Small intestine (tissue), 7 donors: Measurements from ENCODE around the gene DNAJC5. TPM values are rescaled to one million over a fixed set of nuclear protein-coding genes. Genes with fewer than 3 reads are reported as not detected.
A peak's percentile ranks its signal among the peaks of the same experiment; 100 is the strongest.

Experiments
- DNase-seq, 2 donors: peaks; one replicate each; pipeline versions ENCODE4 v3.0.0 to v3.0.0-alpha.2; 2013
- FAIRE-seq: peaks from 2 replicates; lab custom pipeline; 2012; peaks lifted over from hg19 to GRCh38; lab: Jason Lieb, UNC
- H3K27ac ChIP-seq, 3 donors: one replicate each; pipeline ENCODE4 v1.5.1; 2013; ENCODE audit warnings: low read length in 2 of 3, mild to moderate bottlenecking in 2 of 3, control low read depth in 1 of 3, inconsistent platforms in 1 of 3, low read depth in 1 of 3, moderate library complexity in 1 of 3
- H3K27me3 ChIP-seq, 3 donors: one replicate each; pipeline ENCODE4 v1.6.1; 2013; ENCODE audit warnings: low read length in 3 of 3, inconsistent platforms in 1 of 3; ENCODE audit not compliant: control insufficient read depth in 3 of 3, insufficient read depth in 3 of 3
- H3K36me3 ChIP-seq, 3 donors: one replicate each; pipeline ENCODE4 v1.6.1; 2013; ENCODE audit warnings: low read length in 3 of 3, inconsistent platforms in 1 of 3, low read depth in 1 of 3, mild to moderate bottlenecking in 1 of 3, moderate library complexity in 1 of 3; ENCODE audit not compliant: control insufficient read depth in 3 of 3, insufficient read depth in 2 of 3
- H3K4me1 ChIP-seq, 3 donors: one replicate each; pipeline ENCODE4 v1.6.1; 2013; ENCODE audit warnings: low read length in 2 of 3, inconsistent platforms in 1 of 3, low read depth in 1 of 3, mild to moderate bottlenecking in 1 of 3, moderate library complexity in 1 of 3; ENCODE audit not compliant: control insufficient read depth in 3 of 3, insufficient read depth in 2 of 3
- H3K4me3 ChIP-seq, 3 donors: one replicate each; pipeline ENCODE4 v1.5.1; 2013; ENCODE audit warnings: low read length in 3 of 3, control low read depth in 1 of 3, inconsistent platforms in 1 of 3, low read depth in 1 of 3, mild to moderate bottlenecking in 1 of 3, moderate library complexity in 1 of 3
- H3K9me3 ChIP-seq, 2 donors: one replicate each; pipeline ENCODE4 v1.6.1; 2013; ENCODE audit warnings: low read depth in 1 of 2, low read length in 1 of 2; ENCODE audit not compliant: control insufficient read depth in 2 of 2, insufficient read depth in 1 of 2
- WGBS, 3 donors: extraction: QIAGEN DNeasy Blood & Tissue Kit; methylation state at CpG; one replicate each; pipeline ENCODE4 v1.1.7; 2013; 5-methylcytosine and 5-hydroxymethylcytosine counted together
- polyA plus RNA-seq, 4 donors: library from polyadenylated mRNA; stranded (reverse) in 3 of 4; unstranded in 1 of 4; fragments of 200-250 nt in 3 of 4; fragments of 120-200 nt in 1 of 4; gene quantifications; one replicate each; pipeline versions ENCODE4 v1.2.1 to v1.2.3, GENCODE V29; 2013
- donor health status: healthy with polysubstance abuse.
- donor health status: control.
- donor health status: control.
- donor health status: Bipolar disorder and iron deficiency.
- donor health status: healthy.

The DNAJC5 gene
- polyA plus RNA-seq, 4 donors: 20.6 to 52.3 (median 40.3) TPM

DNA sequence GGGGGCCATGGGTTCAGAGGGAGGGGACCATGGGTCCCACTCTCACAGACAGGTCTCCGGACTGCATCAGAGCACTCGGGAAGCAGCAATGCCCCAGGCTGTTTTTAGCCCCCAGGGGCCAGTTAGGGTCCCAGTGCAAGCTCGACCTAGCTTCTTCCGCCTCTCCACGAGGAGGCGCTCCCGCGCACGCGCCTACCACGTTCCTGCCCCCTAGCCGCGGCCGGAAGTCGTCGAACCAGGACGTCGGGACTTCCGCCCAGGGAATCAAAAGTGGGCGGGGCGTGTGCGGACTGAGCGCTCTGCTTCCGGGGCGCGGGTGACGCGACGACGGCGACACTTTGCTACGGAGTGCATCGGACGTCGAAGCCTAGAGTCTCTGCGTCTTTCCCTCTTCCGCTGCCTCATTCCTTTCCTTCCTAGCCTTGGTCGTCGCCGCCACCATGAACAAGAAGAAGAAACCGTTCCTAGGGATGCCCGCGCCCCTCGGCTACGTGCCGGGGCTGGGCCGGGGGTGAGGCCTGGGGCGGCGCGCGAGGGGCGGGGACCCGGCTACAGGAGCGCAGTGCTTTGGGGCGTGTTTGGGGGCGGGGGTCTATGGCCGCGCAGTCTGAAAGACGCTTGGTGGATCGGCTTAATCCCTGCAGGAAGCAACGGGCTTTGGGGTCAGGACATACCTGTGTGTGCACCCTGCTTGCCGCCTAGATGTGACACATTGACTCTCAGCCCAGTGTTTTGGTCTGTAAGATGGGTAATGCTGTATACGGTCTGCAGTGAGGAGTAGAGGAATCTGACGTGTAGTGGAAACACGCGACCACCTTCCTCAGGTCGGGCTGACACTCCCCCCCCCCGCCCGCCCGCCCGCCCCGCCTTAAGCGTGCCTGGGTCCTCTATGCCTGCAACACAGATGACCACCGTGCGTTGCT is 86.1 kb downstream of the DNAJC5 start, which contains the start of gene PRPF6:
Gene PRPF6 (plus strand): TSS at position 327 of the 923 bp plus-strand sequence. CDS start 114 bp downstream, at position 441.
- peak; percentile 97 to 98 for DNase-seq
- H3K27me3 ChIP-seq: no peaks in the 10 kb centered on the region
- H3K4me3 ChIP-seq: peak within 1 kb of the TSS; percentile 75 to 87 (median 79)
- WGBS, 3 donors: 1% methylated on average over 69 to 75 of the region's 75 CpGs
- H3K27ac ChIP-seq: peak within 1 kb of the TSS; percentile 69 to 91 (median 84)
- peaks cover 5 to 28% (median 6%) of the 10 kb centered on the region in 3 donors for H3K36me3 ChIP-seq
- FAIRE-seq: no peak
- peaks cover 2 to 21% (median 10%) of the 10 kb centered on the region in 3 donors for H3K4me1 ChIP-seq
- no peaks in the 10 kb centered on the region for H3K9me3 ChIP-seq

DNA sequence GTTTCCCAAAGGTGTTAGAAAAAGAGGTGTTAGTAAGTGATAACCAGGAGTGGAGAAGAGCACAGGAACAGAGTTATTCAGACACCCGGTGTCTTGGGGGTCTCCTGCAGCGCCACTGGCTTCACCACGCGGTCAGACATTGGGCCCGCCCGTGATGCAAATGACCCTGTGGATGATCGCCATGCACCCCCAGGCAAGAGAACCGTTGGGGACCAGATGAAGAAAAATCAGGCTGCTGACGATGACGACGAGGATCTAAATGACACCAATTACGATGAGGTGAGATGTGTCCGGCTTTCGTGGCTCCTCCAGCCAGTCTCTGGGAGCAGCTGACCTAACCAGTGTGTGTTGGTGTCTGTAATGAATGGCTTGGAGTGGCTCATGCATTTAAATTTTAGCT is 88.0 kb downstream of the DNAJC5 start:
- FAIRE-seq (no peak), DNase-seq (no peak)
- Histone ChIP-seq H3K27me3 (no peaks in the 10 kb centered on the region), H3K27ac (no peak overlapping the region), H3K9me3 (no peaks in the 10 kb centered on the region), H3K4me3 (no peak overlapping the region), H3K36me3 (peaks cover 5 to 36% (median 6%) of the 10 kb centered on the region in 3 donors), H3K4me1 (peaks cover 2 to 21% (median 10%) of the 10 kb centered on the region in 3 donors)
- 91 to 94% (median 94%) methylated on average over 14 of the region's 14 CpGs for WGBS, 3 donors

Other genes starting within 250 kb of the DNAJC5 start
- 10 to 100 TPM in 1 of 4 donors, 1 to 10 TPM in 3; 1.1 to 21.4 (median 5.2) TPM for gene STMN3, start 241.7 kb upstream of the DNAJC5 start, polyA plus RNA-seq
- 10 to 100 TPM in 2 of 4 donors, 1 to 10 TPM in 2; 3.5 to 15.0 (median 10.5) TPM for gene RTEL1, start 236.8 kb upstream of the DNAJC5 start, polyA plus RNA-seq
- 10 to 100 TPM in 1 of 4 donors, 1 to 10 TPM in 3; 1.9 to 15.9 (median 5.8) TPM for gene TNFRSF6B, start 198.5 kb upstream of the DNAJC5 start, polyA plus RNA-seq
- 10 to 100 TPM; 21.5 to 78.6 (median 60.8) TPM for gene ARFRP1, start 187.2 kb upstream of the DNAJC5 start, polyA plus RNA-seq
- 10 to 100 TPM; 20.5 to 39.8 (median 30.6) TPM for gene ZGPAT, start 187.1 kb upstream of the DNAJC5 start, polyA plus RNA-seq
- 10 to 100 TPM in 3 of 4 donors, 1 to 10 TPM in 1; 6.1 to 48.4 (median 22.6) TPM for gene LIME1, start 158.5 kb upstream of the DNAJC5 start, polyA plus RNA-seq
- 10 to 100 TPM; 11.6 to 69.9 (median 17.6) TPM for gene SLC2A4RG, start 155.3 kb upstream of the DNAJC5 start, polyA plus RNA-seq
- gene ZBTB46, start 63.9 kb upstream of the DNAJC5 start, polyA plus RNA-seq: 1 to 10 TPM in 3 of 4 donors, not detected in 1; 1.1 to 3.1 (median 2.6) TPM
- gene ABHD16B, start 33.6 kb upstream of the DNAJC5 start, polyA plus RNA-seq: under 1 TPM in 2 of 4 donors, not detected in 2; 0.34 to 0.67 TPM
- 10 to 100 TPM; 65.6 to 87.7 (median 70.0) TPM for gene TPD52L2, start 29.9 kb upstream of the DNAJC5 start, polyA plus RNA-seq
- 100 to 1,000 TPM in 1 of 4 donors, 10 to 100 TPM in 3; 47.1 to 131 (median 64.9) TPM for gene UCKL1, start 61.3 kb downstream of the DNAJC5 start, polyA plus RNA-seq
- gene ZNF512B, start 74.8 kb downstream of the DNAJC5 start, polyA plus RNA-seq: 1 to 10 TPM; 2.5 to 5.0 (median 3.6) TPM
- gene SAMD10, start 84.5 kb downstream of the DNAJC5 start, polyA plus RNA-seq: 1 to 10 TPM; 3.6 to 7.3 (median 5.2) TPM
- 10 to 100 TPM; 35.3 to 61.2 (median 48.1) TPM for gene PRPF6, start 86.0 kb downstream of the DNAJC5 start, polyA plus RNA-seq
- gene C20orf204, start 141.1 kb downstream of the DNAJC5 start, polyA plus RNA-seq: 1 to 10 TPM in 3 of 4 donors, under 1 TPM in 1; 0.91 to 2.4 (median 1.6) TPM
- 10 to 100 TPM in 1 of 4 donors, 1 to 10 TPM in 2, under 1 TPM in 1; 0.67 to 26.8 (median 2.9) TPM for gene SOX18, start 154.5 kb downstream of the DNAJC5 start, polyA plus RNA-seq
- gene TCEA2, start 168.1 kb downstream of the DNAJC5 start, polyA plus RNA-seq: 10 to 100 TPM in 2 of 4 donors, 1 to 10 TPM in 2; 7.8 to 28.5 (median 12.6) TPM
- 10 to 100 TPM in 1 of 4 donors, 1 to 10 TPM in 3; 1.8 to 10.8 (median 6.2) TPM for gene RGS19, start 184.4 kb downstream of the DNAJC5 start, polyA plus RNA-seq
- gene OPRL1, start 185.0 kb downstream of the DNAJC5 start, polyA plus RNA-seq: under 1 TPM in 2 of 4 donors, not detected in 2; 0.30 to 0.61 TPM
- under 1 TPM in 1 of 4 donors, not detected in 3; 0.09 TPM for gene LKAAEAR1, start 189.3 kb downstream of the DNAJC5 start, polyA plus RNA-seq
- not detected for gene NPBWR2, start 212.4 kb downstream of the DNAJC5 start, polyA plus RNA-seq